ENCODE results near the gene PBX3. TPM values are rescaled to one million over a fixed set of nuclear protein-coding genes. Genes with fewer than 3 reads are reported as not detected.

PBX3 gene
- total RNA-seq, 1 donor from 2014 or later, result 22.2 TPM

DNA sequence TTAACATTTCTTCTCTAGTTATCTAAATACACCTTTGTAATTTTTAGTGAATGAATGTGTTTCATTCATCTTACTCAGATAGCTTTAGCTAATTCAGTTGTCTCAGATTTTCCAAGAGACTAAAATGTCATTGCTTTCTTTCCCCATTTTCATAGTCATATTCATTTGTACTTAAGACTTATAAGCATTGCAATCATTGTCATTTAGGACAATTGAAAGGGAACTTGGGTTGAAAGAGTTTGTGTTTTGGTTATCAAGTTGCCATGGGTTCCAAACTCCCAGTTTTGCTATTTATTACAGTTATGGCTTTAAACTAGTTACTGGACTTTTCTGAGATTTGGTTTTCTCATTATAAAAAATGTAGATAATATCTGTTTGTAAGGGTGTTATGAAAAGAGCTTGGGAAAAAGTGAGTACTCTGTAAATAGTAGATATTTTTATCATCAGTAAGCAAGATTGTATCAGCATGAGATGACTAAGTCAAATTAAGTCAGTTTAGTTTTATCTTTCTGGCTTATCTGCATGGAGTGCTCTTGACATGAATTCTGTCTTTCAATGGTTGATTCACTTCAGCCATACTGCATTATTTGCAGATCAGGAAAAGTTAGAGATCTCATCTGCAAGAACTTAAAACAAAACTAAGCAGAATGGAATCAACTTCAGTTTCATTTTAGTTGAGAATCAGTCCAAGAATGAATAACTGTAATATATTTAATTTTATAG is 107.5 kb downstream of the PBX3 start:
- intact Hi-C loops (cut with micrococcal nuclease), result no loop called here

DNA sequence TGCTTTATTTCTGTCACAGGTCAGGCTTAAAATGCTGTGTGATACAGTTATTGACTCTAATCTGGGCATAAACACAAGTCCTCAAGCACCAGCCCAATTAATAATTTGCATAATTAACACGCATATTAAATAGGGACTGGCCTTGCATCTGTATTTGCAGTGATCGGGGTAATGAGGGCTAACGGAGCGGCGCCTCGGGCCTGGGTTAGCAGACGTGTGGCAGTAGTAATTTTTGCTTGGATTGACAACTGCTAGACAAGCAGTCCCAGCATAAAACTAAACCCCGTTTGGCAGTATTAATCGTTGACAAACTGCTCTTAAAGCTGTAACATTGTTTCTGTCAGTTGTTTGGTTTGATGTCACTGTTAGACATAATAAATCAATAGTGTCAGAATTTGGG is 109.2 kb downstream of the PBX3 start:
- intact Hi-C loops (cut with micrococcal nuclease), result no loop called here

GRCh38 chr9:125861405-125862058 is 114.4 kb downstream of the PBX3 start:
- intact Hi-C loops (cut with micrococcal nuclease), result no loop called here

GRCh38 chr9:125863923-125864322 is 116.8 kb downstream of the PBX3 start:
- intact Hi-C loops (cut with micrococcal nuclease), result no loop called here

DNA sequence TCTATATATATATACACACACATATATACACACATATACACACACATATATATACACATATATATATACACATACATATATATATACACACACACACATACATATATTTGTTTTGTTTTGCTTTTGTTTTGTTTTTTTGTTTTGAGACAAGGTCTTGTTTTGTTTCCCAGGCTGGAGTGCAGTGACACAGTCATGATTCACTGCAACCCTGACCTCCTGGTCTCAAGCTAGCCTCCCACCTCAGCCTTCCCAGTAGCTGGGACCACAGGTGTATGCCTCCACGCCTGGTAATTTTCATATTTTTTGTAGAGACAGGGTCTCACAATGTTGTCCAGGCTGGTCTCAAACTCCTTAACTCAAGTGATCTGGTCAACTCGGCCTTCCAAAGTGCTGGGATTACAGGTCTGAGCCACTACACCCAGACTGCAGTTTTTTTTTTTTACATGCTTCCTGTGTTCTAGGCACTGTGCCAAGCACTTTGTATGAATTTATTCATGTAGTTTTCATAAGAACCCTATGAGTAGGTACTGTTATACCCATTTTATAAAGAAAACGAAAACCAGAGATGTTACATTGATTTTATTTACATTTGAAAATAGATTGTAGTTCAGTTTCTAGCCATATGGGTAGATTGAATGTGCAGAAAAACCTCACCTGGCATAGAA is 120.7 kb downstream of the PBX3 start:
- intact Hi-C loops (cut with micrococcal nuclease), result no loop called here

DNA sequence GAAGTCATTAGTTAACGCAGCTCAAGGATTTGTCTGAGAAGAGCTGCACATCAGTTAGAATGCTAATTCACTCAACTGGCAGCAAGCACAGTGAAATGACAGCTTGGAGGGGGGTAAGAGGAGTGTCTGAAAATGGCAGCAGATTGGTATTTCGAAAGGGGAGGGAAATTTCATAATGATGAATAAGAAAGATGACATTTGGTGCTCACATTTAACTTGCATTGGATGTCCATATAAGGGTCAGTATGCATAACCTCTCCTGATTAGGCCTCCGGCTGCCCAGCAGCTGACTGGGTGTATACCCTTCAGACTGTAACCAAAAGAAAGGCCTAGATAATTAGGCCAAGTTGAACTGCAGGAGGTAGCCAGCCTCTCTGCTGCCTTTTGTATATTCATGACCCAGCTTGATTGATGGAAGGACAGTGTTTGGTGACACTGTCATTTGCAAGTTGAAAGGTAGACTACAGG is 131.0 kb downstream of the PBX3 start:
- intact Hi-C loops (cut with micrococcal nuclease), result no loop called here

DNA sequence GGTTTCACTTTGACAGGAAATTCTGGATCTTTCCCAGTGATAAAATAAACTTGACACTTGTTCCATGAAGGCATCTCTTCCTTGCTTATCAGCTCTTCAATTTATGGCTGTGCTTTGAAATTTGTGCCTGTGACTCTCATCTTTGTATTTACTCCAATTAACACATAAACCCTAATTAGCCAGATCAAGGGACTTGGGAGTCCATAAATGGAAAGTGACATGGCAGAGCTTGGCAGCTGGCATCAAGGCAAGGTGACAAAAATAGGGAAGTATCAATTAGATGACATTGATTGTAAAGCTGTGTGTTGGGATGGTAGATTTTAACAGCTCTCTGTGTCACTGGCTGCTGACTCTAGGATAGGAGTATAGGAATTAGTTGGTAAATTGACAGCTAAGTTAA is 133.9 kb downstream of the PBX3 start:
- intact Hi-C loops (cut with micrococcal nuclease), result no loop called here

- intact Hi-C loops (cut with micrococcal nuclease), result no loop called here
Observed at GRCh38 chr9:125883565-125884217, 136.5 kb downstream of the PBX3 start.

- intact Hi-C loops (cut with micrococcal nuclease), result no loop called here
Observed at GRCh38 chr9:125884218-125884595, 137.0 kb downstream of the PBX3 start.

DNA sequence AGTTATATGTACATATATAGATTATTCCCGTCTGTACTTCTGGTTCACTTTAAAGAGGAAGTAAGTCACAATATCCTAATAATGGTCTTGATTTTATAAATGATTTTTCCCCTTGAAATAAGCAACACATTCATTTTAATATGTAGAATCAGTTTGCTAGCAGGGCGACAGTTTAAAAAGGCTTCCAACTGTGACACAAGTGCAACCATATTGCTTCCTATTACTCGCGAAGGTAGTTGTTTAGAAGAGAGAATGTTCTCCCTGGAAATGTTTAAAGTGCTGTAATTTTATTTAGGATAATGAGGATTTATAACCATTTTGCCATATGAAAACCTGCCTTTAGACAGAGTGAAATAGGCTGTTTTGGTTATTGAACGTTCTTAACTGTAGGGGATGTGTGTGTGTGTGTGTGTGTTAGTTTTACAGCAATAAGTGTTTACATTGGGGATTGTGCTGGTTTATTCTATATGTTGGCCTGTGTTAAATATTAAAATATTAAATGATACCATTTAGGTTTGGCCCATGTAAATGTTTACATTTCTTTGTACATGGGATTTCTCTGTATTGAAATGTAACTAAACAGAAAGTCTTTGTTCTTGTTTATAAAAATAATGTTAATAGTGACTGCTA is 138.3 kb downstream of the PBX3 start:
- intact Hi-C loops (cut with micrococcal nuclease), result no loop called here

GRCh38 chr9:125886365-125886764 is 139.2 kb downstream of the PBX3 start:
- intact Hi-C loops (cut with micrococcal nuclease), result no loop called here

- intact Hi-C loops (cut with micrococcal nuclease), result no loop called here
Observed at GRCh38 chr9:125887172-125887571, 140.0 kb downstream of the PBX3 start.

- intact Hi-C loops (cut with micrococcal nuclease), result no loop called here
Observed at GRCh38 chr9:125888211-125888610, 141.0 kb downstream of the PBX3 start.

- intact Hi-C loops (cut with micrococcal nuclease), result no loop called here
Observed at GRCh38 chr9:125889112-125889475, 141.9 kb downstream of the PBX3 start.

- intact Hi-C loops (cut with micrococcal nuclease), result no loop called here
Observed at GRCh38 chr9:125889476-125890419, 142.6 kb downstream of the PBX3 start.

- intact Hi-C loops (cut with micrococcal nuclease), result no loop called here
Observed at GRCh38 chr9:125890826-125891225, 143.7 kb downstream of the PBX3 start.

DNA sequence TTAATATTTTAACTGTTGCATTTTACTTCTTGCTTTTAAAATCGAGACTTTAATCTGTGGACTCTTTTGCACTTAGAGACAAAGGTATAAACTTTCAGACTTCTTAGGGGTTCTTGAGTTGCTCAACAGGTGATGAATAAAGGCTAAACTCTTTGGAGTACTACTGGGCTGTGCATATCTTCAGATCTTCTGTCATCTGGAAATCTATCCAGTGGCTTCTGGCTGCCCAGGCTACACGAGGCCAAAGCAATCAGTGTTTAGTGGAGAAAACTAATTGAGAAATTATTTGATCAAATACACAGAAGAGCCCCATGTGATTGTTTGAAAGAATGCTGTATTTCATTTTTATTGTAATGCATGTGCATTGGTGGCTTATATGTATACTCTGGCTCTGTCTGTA is 146.1 kb downstream of the PBX3 start:
- intact Hi-C loops (cut with micrococcal nuclease), result no loop called here

- intact Hi-C loops (cut with micrococcal nuclease), result no loop called here
Observed at GRCh38 chr9:125894566-125894965, 147.4 kb downstream of the PBX3 start.

DNA sequence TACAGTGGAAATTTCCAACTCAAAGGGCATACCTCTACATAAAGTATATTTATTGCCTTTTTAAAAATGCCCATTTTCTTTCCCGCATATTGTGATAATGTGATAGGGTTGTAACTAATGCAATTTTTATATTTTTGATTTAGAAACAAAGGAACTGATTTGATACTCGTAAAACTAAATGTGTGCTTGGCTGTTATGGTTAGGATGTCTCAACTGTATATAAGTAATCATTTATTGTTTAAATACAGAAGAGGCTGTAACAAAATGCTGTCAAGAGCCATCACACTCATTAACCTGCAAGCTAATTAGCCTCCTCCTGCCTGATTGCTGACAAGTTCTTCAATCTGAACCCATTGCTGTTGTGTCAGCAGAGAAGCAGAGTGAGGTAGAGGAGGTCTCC is 149.2 kb downstream of the PBX3 start:
- intact Hi-C loops (cut with micrococcal nuclease), result no loop called here

DNA sequence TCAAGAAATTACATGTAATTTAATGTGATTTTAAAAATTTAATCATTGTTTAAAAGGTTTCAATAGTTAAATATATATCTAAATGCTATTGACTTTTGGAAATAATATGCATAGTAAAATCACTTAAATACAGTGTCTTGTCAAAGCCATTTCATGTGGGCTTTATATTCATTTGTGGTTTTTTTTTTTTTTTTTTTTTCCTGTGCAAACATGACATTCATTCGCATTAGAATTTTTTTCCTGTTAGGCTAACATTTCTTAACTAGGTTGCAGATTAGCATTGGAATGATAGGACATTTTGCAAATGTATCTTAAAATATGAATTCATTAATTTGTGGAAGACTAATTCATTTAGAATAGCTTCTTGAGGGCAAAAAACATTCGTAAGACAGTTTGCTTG is 149.8 kb downstream of the PBX3 start:
- intact Hi-C loops (cut with micrococcal nuclease), result no loop called here

GRCh38 chr9:125897481-125897880 is 150.3 kb downstream of the PBX3 start:
- intact Hi-C loops (cut with micrococcal nuclease), result no loop called here
